ENCODE data around the gene GFOD1.

The GFOD1 gene

GRCh38 chr6:13485923-13486562 is 1.4 kb downstream of the GFOD1 start:
- DNase-seq (ENCODE audit: low spot score) = peak; percentile 64

- DNase-seq (ENCODE audit: low spot score) = no peak
These were observed 2.1 kb downstream of the GFOD1 start for GRCh38 chr6:13485303-13485702.

- DNase-seq (ENCODE audit: low spot score) = no peak
These were observed 2.6 kb downstream of the GFOD1 start for GRCh38 chr6:13484827-13485226.

- DNase-seq (ENCODE audit: low spot score) = no peak
These were observed 3.2 kb downstream of the GFOD1 start for GRCh38 chr6:13484138-13484708.

GRCh38 chr6:13480631-13481501 is 6.5 kb downstream of the GFOD1 start:
- DNase-seq (ENCODE audit: low spot score) = no peak

- no peak for DNase-seq (ENCODE audit: low spot score)
These were observed 7.4 kb downstream of the GFOD1 start for GRCh38 chr6:13479971-13480434.

GRCh38 chr6:13479206-13479800 is 8.1 kb downstream of the GFOD1 start:
- no peak for DNase-seq (ENCODE audit: low spot score)

GRCh38 chr6:13478525-13478966 is 8.9 kb downstream of the GFOD1 start:
- no peak for DNase-seq (ENCODE audit: low spot score)

GRCh38 chr6:13474787-13475186 is 12.6 kb downstream of the GFOD1 start:
- DNase-seq (ENCODE audit: low spot score) = no peak

- DNase-seq (ENCODE audit: low spot score) = no peak
These were observed 13.0 kb downstream of the GFOD1 start for GRCh38 chr6:13474360-13474759.

- DNase-seq (ENCODE audit: low spot score) = no peak
These were observed 13.6 kb downstream of the GFOD1 start for GRCh38 chr6:13473768-13474165.

GRCh38 chr6:13472976-13473767 is 14.2 kb downstream of the GFOD1 start:
- no peak for DNase-seq (ENCODE audit: low spot score)

GRCh38 chr6:13472099-13472498 is 15.3 kb downstream of the GFOD1 start:
- DNase-seq (ENCODE audit: low spot score) = no peak

- no peak for DNase-seq (ENCODE audit: low spot score)
These were observed 16.2 kb downstream of the GFOD1 start for GRCh38 chr6:13471184-13471583.

GRCh38 chr6:13470238-13471140 is 16.9 kb downstream of the GFOD1 start:
- no peak for DNase-seq (ENCODE audit: low spot score)

GRCh38 chr6:13469693-13470092 is 17.7 kb downstream of the GFOD1 start:
- no peak for DNase-seq (ENCODE audit: low spot score)

GRCh38 chr6:13468839-13469238 is 18.6 kb downstream of the GFOD1 start:
- no peak for DNase-seq (ENCODE audit: low spot score)

- no peak for DNase-seq (ENCODE audit: low spot score)
These were observed 20.2 kb downstream of the GFOD1 start for GRCh38 chr6:13467216-13467600.

- no peak for DNase-seq (ENCODE audit: low spot score)
These were observed 20.8 kb downstream of the GFOD1 start for GRCh38 chr6:13466304-13467215.

GRCh38 chr6:13465734-13466133 is 21.7 kb downstream of the GFOD1 start:
- DNase-seq (ENCODE audit: low spot score) = no peak
